Measurements from ENCODE around the gene ATRNL1. TPM values are rescaled to one million over a fixed set of nuclear protein-coding genes. Genes with fewer than 3 reads are reported as not detected.

ATRNL1 gene
- total and polyA plus RNA-seq, 2 donors from 2014 or later: 2.4 to 7.1 TPM

GRCh38 chr10:115939101-115939854 is 846.1 kb downstream of the ATRNL1 start:
- Histone ChIP-seq H3K9ac (ENCODE audit: low read length in 3 of 3) (no peak overlapping the region), H3K9me3 (ENCODE audit: control insufficient read depth in 2 of 3, insufficient read depth in 1 of 3, low read length in 3 of 3) (no peaks in the 10 kb centered on the region), H3K4me3 (ENCODE audit: low read length in 3 of 3) (no peak overlapping the region), H3K27me3 (ENCODE audit: control insufficient read depth, insufficient read depth, low read length) (no peaks in the 10 kb centered on the region), H3K27ac (ENCODE audit: low read depth in 2 of 2, low read length in 2 of 2) (no peak overlapping the region), H3K36me3 (ENCODE audit: control insufficient read depth in 2 of 3, insufficient read depth in 3 of 3, low read length in 3 of 3) (no peaks in the 10 kb centered on the region), H3K4me1 (ENCODE audit: control insufficient read depth in 2 of 3, insufficient read depth in 2 of 3, low read depth in 1 of 3, low read length in 3 of 3) (no peaks in the 10 kb centered on the region)
- DNase-seq (no peak), FAIRE-seq (no peak)
- no peak for TF ChIP-seq CTCF (IDR thresholded peaks at IDR 0.05; ENCODE audit: borderline replicate concordance, extremely low read depth, insufficient read depth)
- intact Hi-C loops (cut with DNase I): no loop called here

- no peaks in the 10 kb centered on the region for H3K4me1 ChIP-seq (ENCODE audit: control insufficient read depth in 2 of 3, insufficient read depth in 2 of 3, low read depth in 1 of 3, low read length in 3 of 3)
- no peak overlapping the region for H3K27ac ChIP-seq (ENCODE audit: low read depth in 2 of 2, low read length in 2 of 2)
- no peaks in the 10 kb centered on the region for H3K9me3 ChIP-seq (ENCODE audit: control insufficient read depth in 2 of 3, insufficient read depth in 1 of 3, low read length in 3 of 3)
- H3K27me3 ChIP-seq (ENCODE audit: control insufficient read depth, insufficient read depth, low read length): no peaks in the 10 kb centered on the region
- FAIRE-seq (no peak), DNase-seq (peak in 2 of 5 donors; percentile 44 to 45)
- no peaks in the 10 kb centered on the region for H3K36me3 ChIP-seq (ENCODE audit: control insufficient read depth in 2 of 3, insufficient read depth in 3 of 3, low read length in 3 of 3)
- H3K4me3 ChIP-seq (ENCODE audit: low read length in 3 of 3): no peak overlapping the region
- intact Hi-C loops (cut with DNase I): loop anchor here (10.0 kb wide), 1 partner anchor 333 kb away; the partner anchor contains the start of gene GFRA1
- no peak overlapping the region for H3K9ac ChIP-seq (ENCODE audit: low read length in 3 of 3)
- TF ChIP-seq CTCF (IDR thresholded peaks at IDR 0.05; ENCODE audit: borderline replicate concordance, extremely low read depth, insufficient read depth): no peak
Observed at GRCh38 chr10:115941361-115941771, 848.2 kb downstream of the ATRNL1 start.

GRCh38 chr10:115942101-115942500 is 848.9 kb downstream of the ATRNL1 start:
- H3K9me3 ChIP-seq (ENCODE audit: control insufficient read depth in 2 of 3, insufficient read depth in 1 of 3, low read length in 3 of 3): no peaks in the 10 kb centered on the region
- TF ChIP-seq CTCF (IDR thresholded peaks at IDR 0.05; ENCODE audit: borderline replicate concordance, extremely low read depth, insufficient read depth): no peak
- no peak overlapping the region for H3K27ac ChIP-seq (ENCODE audit: low read depth in 2 of 2, low read length in 2 of 2)
- FAIRE-seq (no peak), DNase-seq (peak in 2 of 5 donors; percentile 25 to 53)
- intact Hi-C loops (cut with DNase I): loop anchor here (10.0 kb wide), 1 partner anchor 333 kb away; the partner anchor contains the start of gene GFRA1
- H3K4me3 ChIP-seq (ENCODE audit: low read length in 3 of 3): no peak overlapping the region
- H3K9ac ChIP-seq (ENCODE audit: low read length in 3 of 3): no peak overlapping the region
- no peaks in the 10 kb centered on the region for H3K4me1 ChIP-seq (ENCODE audit: control insufficient read depth in 2 of 3, insufficient read depth in 2 of 3, low read depth in 1 of 3, low read length in 3 of 3)
- no peaks in the 10 kb centered on the region for H3K27me3 ChIP-seq (ENCODE audit: control insufficient read depth, insufficient read depth, low read length)
- H3K36me3 ChIP-seq (ENCODE audit: control insufficient read depth in 2 of 3, insufficient read depth in 3 of 3, low read length in 3 of 3): no peaks in the 10 kb centered on the region

Measured in kidney (tissue), 14 donors.